ENCODE results near the gene HSPA8.

DNA sequence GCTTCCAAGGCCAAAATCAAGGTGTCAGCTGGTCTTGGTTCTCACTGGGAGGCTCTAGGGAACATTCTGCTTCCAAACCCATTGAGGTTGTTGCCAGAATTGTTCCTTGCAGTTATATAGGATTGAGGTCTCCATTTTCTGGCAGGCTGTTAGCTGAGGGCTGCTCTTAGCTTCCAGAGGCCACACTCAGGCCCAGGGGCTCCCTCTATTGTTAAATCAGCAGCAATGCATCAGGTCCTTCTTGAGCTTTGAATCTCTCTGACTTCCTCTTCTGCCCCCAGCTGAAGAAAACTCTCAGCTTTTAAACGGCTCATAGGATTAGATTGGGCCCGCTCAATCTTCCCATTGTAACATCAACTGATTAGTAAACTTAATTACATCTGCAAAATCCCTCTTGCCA is 41.0 kb downstream of the HSPA8 start:
- TF ChIP-seq CTCF (IDR thresholded peaks at IDR 0.05; ENCODE audit: low read length) (peak; percentile 77), EZH2 (optimal IDR thresholded peaks at IDR 0.05; ENCODE audit: low read depth, low read length) (no peak), EZH2phosphoT487 (IDR thresholded peaks at IDR 0.05; ENCODE audit: low read length) (no peak)

Measured in MM.1S (cell line).